ENCODE data around the gene AVPI1. TPM values are rescaled to one million over a fixed set of nuclear protein-coding genes. Genes with fewer than 3 reads are reported as not detected.

The AVPI1 gene
- polyA plus RNA-seq, 3 donors: 2.0 to 11.2 (median 2.9) TPM

- Histone ChIP-seq H3K4me3 (replicated peaks in 1 of 3; ENCODE audit: low read depth in 2 of 3, low read length in 3 of 3) (no peak overlapping the region), H3K27ac (ENCODE audit: low read depth in 1 of 2, low read length in 2 of 2) (no peak overlapping the region), H2AFZ (ENCODE audit: insufficient read depth, low read depth, low read length, poor library complexity, severe bottlenecking) (no peak overlapping the region), H3K79me2 (ENCODE audit: insufficient read depth, low read length) (no peaks in the 10 kb centered on the region), H3K27me3 (ENCODE audit: control insufficient read depth in 2 of 2, insufficient read depth in 2 of 2, low read length in 2 of 2) (no peaks in the 10 kb centered on the region), H3K9ac (ENCODE audit: insufficient read depth, low read length, poor library complexity, severe bottlenecking) (no peak overlapping the region), H3K36me3 (replicated peaks in 1 of 2; ENCODE audit: control insufficient read depth in 1 of 2, insufficient read depth in 2 of 2, low read length in 2 of 2) (no peaks in the 10 kb centered on the region), H3K4me1 (ENCODE audit: control insufficient read depth in 1 of 2, insufficient read depth in 2 of 2, low read length in 2 of 2) (peaks cover 6 to 7% of the 10 kb centered on the region in 2 donors), H3K4me2 (replicated peaks; ENCODE audit: extremely low read depth, low read length, poor library complexity, severe bottlenecking) (no peak overlapping the region), H3K9me3 (replicated peaks in 1 of 2; ENCODE audit: control insufficient read depth in 1 of 2, insufficient read depth in 1 of 2, low read length in 2 of 2) (no peaks in the 10 kb centered on the region), H4K20me1 (ENCODE audit: insufficient read depth, low read length) (no peaks in the 10 kb centered on the region)
- no peak for TF ChIP-seq CTCF (IDR thresholded peaks at IDR 0.05)
- WGBS (ENCODE audit: insufficient coverage): 100% methylated on average over 1 of the region's 3 CpGs
- Mint-ChIP-seq H3K4me1 (peaks cover 9% of the 10 kb centered on the region), H3K36me3 (no peaks in the 10 kb centered on the region), H3K4me3 (no peak overlapping the region), H3K9me3 (no peaks in the 10 kb centered on the region), H3K27me3 (ENCODE audit: low read depth in 3 of 3) (peaks cover 1 to 9% (median 2%) of the 10 kb centered on the region in 3 donors), H3K27ac (no peak overlapping the region)
- DNase-seq: no peak
- intact Hi-C loops (cut with micrococcal nuclease): no loop called here
These were observed 58.8 kb downstream of the AVPI1 start for GRCh38 chr10:97628228-97628627.

- H3K36me3 Mint-ChIP-seq: no peaks in the 10 kb centered on the region
- peaks cover 4% of the 10 kb centered on the region for H3K4me1 Mint-ChIP-seq
- H2AFZ ChIP-seq (ENCODE audit: insufficient read depth, low read depth, low read length, poor library complexity, severe bottlenecking): no peak overlapping the region
- H3K9me3 Mint-ChIP-seq: no peaks in the 10 kb centered on the region
- DNase-seq: no peak
- H3K9ac ChIP-seq (ENCODE audit: insufficient read depth, low read length, poor library complexity, severe bottlenecking): no peak overlapping the region
- no peaks in the 10 kb centered on the region for H3K79me2 ChIP-seq (ENCODE audit: insufficient read depth, low read length)
- H3K27me3 Mint-ChIP-seq (ENCODE audit: low read depth in 3 of 3): peaks cover 0 to 7% (median 2%) of the 10 kb centered on the region in 3 donors
- no peaks in the 10 kb centered on the region for H3K36me3 ChIP-seq (replicated peaks in 1 of 2; ENCODE audit: control insufficient read depth in 1 of 2, insufficient read depth in 2 of 2, low read length in 2 of 2)
- 94% methylated on average over 3 of the region's 4 CpGs for WGBS (ENCODE audit: insufficient coverage)
- no peaks in the 10 kb centered on the region for H4K20me1 ChIP-seq (ENCODE audit: insufficient read depth, low read length)
- H3K27ac Mint-ChIP-seq: no peak overlapping the region
- peaks cover 2% of the 10 kb centered on the region in 2 donors for H3K4me1 ChIP-seq (ENCODE audit: control insufficient read depth in 1 of 2, insufficient read depth in 2 of 2, low read length in 2 of 2)
- TF ChIP-seq CTCF (IDR thresholded peaks at IDR 0.05): no peak
- no peak overlapping the region for H3K4me3 Mint-ChIP-seq
- H3K27me3 ChIP-seq (ENCODE audit: control insufficient read depth in 2 of 2, insufficient read depth in 2 of 2, low read length in 2 of 2): no peaks in the 10 kb centered on the region
- no peaks in the 10 kb centered on the region for H3K9me3 ChIP-seq (replicated peaks in 1 of 2; ENCODE audit: control insufficient read depth in 1 of 2, insufficient read depth in 1 of 2, low read length in 2 of 2)
- H3K4me2 ChIP-seq (replicated peaks; ENCODE audit: extremely low read depth, low read length, poor library complexity, severe bottlenecking): no peak overlapping the region
- no peak overlapping the region for H3K4me3 ChIP-seq (replicated peaks in 1 of 3; ENCODE audit: low read depth in 2 of 3, low read length in 3 of 3)
- no peak overlapping the region for H3K27ac ChIP-seq (ENCODE audit: low read depth in 1 of 2, low read length in 2 of 2)
- intact Hi-C loops (cut with micrococcal nuclease): no loop called here
These were observed 59.3 kb downstream of the AVPI1 start for GRCh38 chr10:97627731-97628130.

Other genes starting within 250 kb of the AVPI1 start
- gene EXOSC1, start 241.2 kb downstream of the AVPI1 start, polyA plus RNA-seq: 10 to 100 TPM; 34.7 to 60.6 (median 55.8) TPM
- gene ZDHHC16, start 241.1 kb downstream of the AVPI1 start, polyA plus RNA-seq: 10 to 100 TPM; 16.3 to 26.4 (median 24.1) TPM
- gene MMS19, start 188.8 kb downstream of the AVPI1 start, polyA plus RNA-seq: 10 to 100 TPM; 23.2 to 74.5 (median 29.2) TPM
- 10 to 100 TPM; 17.2 to 20.0 (median 19.0) TPM for gene UBTD1, start 188.3 kb downstream of the AVPI1 start, polyA plus RNA-seq
- not detected for gene ANKRD2, start 114.5 kb downstream of the AVPI1 start, polyA plus RNA-seq
- gene HOGA1, start 102.9 kb downstream of the AVPI1 start, polyA plus RNA-seq: not detected
- gene C10orf62, start 97.5 kb downstream of the AVPI1 start, polyA plus RNA-seq: not detected
- not detected for gene MORN4, start 53.7 kb downstream of the AVPI1 start, polyA plus RNA-seq
- gene PI4K2A, start 46.6 kb downstream of the AVPI1 start, polyA plus RNA-seq: 10 to 100 TPM in 1 of 3 donors, 1 to 10 TPM in 2; 5.8 to 16.4 (median 6.7) TPM
- 10 to 100 TPM in 1 of 3 donors, 1 to 10 TPM in 2; 3.7 to 28.0 (median 9.2) TPM for gene MARVELD1, start 26.5 kb upstream of the AVPI1 start, polyA plus RNA-seq
- 10 to 100 TPM in 1 of 3 donors, 1 to 10 TPM in 2; 6.2 to 31.1 (median 9.7) TPM for gene ZFYVE27, start 49.9 kb upstream of the AVPI1 start, polyA plus RNA-seq
- gene SFRP5, start 84.8 kb upstream of the AVPI1 start, polyA plus RNA-seq: not detected
- under 1 TPM in 1 of 3 donors, not detected in 2; 0.03 TPM for gene GOLGA7B, start 162.6 kb upstream of the AVPI1 start, polyA plus RNA-seq

All from CD14-positive monocyte (primary cell).